Measurements from ENCODE around the gene TSPEAR. TPM values are rescaled to one million over a fixed set of nuclear protein-coding genes. Genes with fewer than 3 reads are reported as not detected.
A peak's percentile ranks its signal among the peaks of the same experiment; 100 is the strongest.

TSPEAR gene
- total RNA-seq, 4 donors from 2014 or later, result 0.19 TPM; not detected in 3

- DNase-seq (ENCODE audit: low spot score) (no peak), ATAC-seq (ENCODE audit: low FRiP score) (no peak)
- no peak for TF ChIP-seq CTCF (IDR thresholded peaks at IDR 0.05)
Measured at GRCh38 chr21:44511219-44511937, 200.0 kb downstream of the TSPEAR start.

DNA sequence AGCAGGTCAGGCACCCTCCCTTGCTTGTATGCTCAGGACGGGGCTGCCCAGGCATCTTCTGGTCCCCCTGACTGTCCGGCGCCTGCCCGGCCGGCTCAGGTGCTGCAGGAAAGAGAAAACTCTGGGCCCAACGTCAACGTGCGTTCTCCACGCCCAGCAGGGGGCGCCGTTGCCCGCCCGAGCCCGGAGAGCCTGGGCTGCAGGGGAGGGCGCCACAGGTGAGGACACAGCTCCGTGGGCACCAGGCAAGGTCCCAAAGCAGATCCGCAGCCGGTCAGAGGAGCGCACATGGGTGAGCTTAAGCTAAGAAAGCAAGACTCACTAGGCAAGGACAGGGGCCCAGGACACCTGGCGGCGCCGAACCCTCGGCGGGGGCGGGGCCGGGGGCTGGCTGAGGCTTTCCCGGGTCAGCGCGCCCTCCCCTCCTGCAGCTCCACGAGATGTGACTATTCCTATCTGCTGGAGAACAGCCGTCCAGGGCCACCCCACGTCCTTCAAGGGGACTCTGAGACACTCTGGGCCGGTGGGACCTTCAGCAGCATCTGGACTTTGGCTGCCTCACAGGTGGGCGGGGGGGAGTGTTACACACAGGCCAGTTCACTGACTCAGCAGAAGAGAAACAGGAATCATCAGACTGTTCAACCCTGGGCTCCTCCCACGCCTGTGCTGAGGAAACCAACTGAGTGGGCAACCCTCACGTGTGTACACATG lies 200.7 kb downstream of the TSPEAR start:
- ATAC-seq (ENCODE audit: low FRiP score) (peak; percentile 43), DNase-seq (ENCODE audit: low spot score) (no peak)
- peak in 1 of 3 donors; percentile 17 for TF ChIP-seq CTCF (IDR thresholded peaks at IDR 0.05)

- TF ChIP-seq CTCF (IDR thresholded peaks at IDR 0.05), result no peak
- no peak for ATAC-seq (ENCODE audit: low FRiP score)
- no peak for DNase-seq (ENCODE audit: low spot score)
Measured at GRCh38 chr21:44510109-44510507, 201.3 kb downstream of the TSPEAR start.

GRCh38 chr21:44509539-44509938 lies 201.8 kb downstream of the TSPEAR start:
- no peak for DNase-seq (ENCODE audit: low spot score)
- ATAC-seq (ENCODE audit: low FRiP score), result no peak
- no peak for TF ChIP-seq CTCF (IDR thresholded peaks at IDR 0.05)

- no peak for ATAC-seq (ENCODE audit: low FRiP score)
- no peak for DNase-seq (ENCODE audit: low spot score)
- TF ChIP-seq CTCF (IDR thresholded peaks at IDR 0.05), result no peak
Measured at GRCh38 chr21:44508711-44509445, 202.5 kb downstream of the TSPEAR start.

DNA sequence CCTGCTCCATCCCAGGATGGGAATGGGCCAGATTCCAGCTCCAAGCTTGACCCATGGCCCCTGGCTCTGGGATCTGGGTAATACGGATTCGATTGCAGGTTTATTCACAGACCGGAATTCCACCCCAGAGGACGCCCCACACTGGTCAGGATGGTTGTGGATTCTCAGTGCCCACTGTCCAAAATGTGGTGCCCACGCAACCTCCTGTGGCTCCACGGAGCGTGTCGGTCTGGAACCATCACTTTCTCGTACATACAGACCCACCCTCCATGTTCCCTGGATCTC lies 203.0 kb downstream of the TSPEAR start:
- no peak for TF ChIP-seq CTCF (IDR thresholded peaks at IDR 0.05)
- DNase-seq (ENCODE audit: low spot score) (no peak), ATAC-seq (ENCODE audit: low FRiP score) (no peak)
